ENCODE measurements around the gene GLI3.

Gene GLI3

GRCh38 chr7:41955893-41956675 is 280.9 kb downstream of the GLI3 start:
- DNase-seq, result peak; percentile 96

GRCh38 chr7:41955451-41955850 is 281.6 kb downstream of the GLI3 start:
- peak; percentile 54 for DNase-seq

- DNase-seq, result no peak
These were observed 282.0 kb downstream of the GLI3 start for GRCh38 chr7:41954976-41955375.

- no peak for DNase-seq
These were observed 288.5 kb downstream of the GLI3 start for GRCh38 chr7:41948503-41948902.

GRCh38 chr7:41943094-41943577 is 293.9 kb downstream of the GLI3 start:
- peak; percentile 73 for DNase-seq

- DNase-seq, result peak; percentile 16
These were observed 294.4 kb downstream of the GLI3 start for GRCh38 chr7:41942468-41943093.

- peak; percentile 85 for DNase-seq
These were observed 296.2 kb downstream of the GLI3 start for GRCh38 chr7:41940760-41941343.

- DNase-seq, result no peak
These were observed 298.6 kb downstream of the GLI3 start for GRCh38 chr7:41938371-41938770.

GRCh38 chr7:41933427-41933826 is 303.6 kb downstream of the GLI3 start:
- DNase-seq, result no peak

GRCh38 chr7:41931263-41931646 is 305.8 kb downstream of the GLI3 start:
- DNase-seq, result no peak

GRCh38 chr7:41930538-41931262 is 306.3 kb downstream of the GLI3 start:
- DNase-seq, result peak; percentile 92

- DNase-seq, result no peak
These were observed 308.2 kb downstream of the GLI3 start for GRCh38 chr7:41928781-41929180.

- no peak for DNase-seq
These were observed 308.8 kb downstream of the GLI3 start for GRCh38 chr7:41928166-41928565.

GRCh38 chr7:41927380-41927779 is 309.6 kb downstream of the GLI3 start:
- no peak for DNase-seq

GRCh38 chr7:41925946-41926345 is 311.1 kb downstream of the GLI3 start:
- no peak for DNase-seq

- no peak for DNase-seq
These were observed 312.2 kb downstream of the GLI3 start for GRCh38 chr7:41924796-41925195.

- no peak for DNase-seq
These were observed 314.6 kb downstream of the GLI3 start for GRCh38 chr7:41922373-41922772.

- no peak for DNase-seq
These were observed 315.5 kb downstream of the GLI3 start for GRCh38 chr7:41921453-41921981.

GRCh38 chr7:41918597-41918996 is 318.4 kb downstream of the GLI3 start:
- DNase-seq, result peak; percentile 31

- DNase-seq, result peak; percentile 99
These were observed 320.5 kb downstream of the GLI3 start for GRCh38 chr7:41916450-41916927.

- peak; percentile 14 for DNase-seq
These were observed 321.1 kb downstream of the GLI3 start for GRCh38 chr7:41915871-41916270.

- DNase-seq, result no peak
These were observed 324.0 kb downstream of the GLI3 start for GRCh38 chr7:41912851-41913567.

All from kidney glomerular epithelial cell (primary cell).